ENCODE measurements around the gene USP30. TPM values are rescaled to one million over a fixed set of nuclear protein-coding genes. Genes with fewer than 3 reads are reported as not detected.

The USP30 gene
- total RNA-seq, 1 donor from 2014 or later: 15.5 TPM

- peaks cover 0 to 27% of the 10 kb centered on the region in 2 donors for H3K36me3 ChIP-seq
- no peaks in the 10 kb centered on the region for H3K9me3 ChIP-seq
- H3K4me1 ChIP-seq: peaks cover 10% of the 10 kb centered on the region
- no peaks in the 10 kb centered on the region for H3K27me3 ChIP-seq
- no peak for DNase-seq (ENCODE audit: extremely low spot score in 2 of 2)
- intact Hi-C loops (cut with DNase I): no loop called here
- TF ChIP-seq CTCF (IDR thresholded peaks at IDR 0.05): no peak
- no peak for TF ChIP-seq POLR2A (IDR thresholded peaks at IDR 0.05)
- no peak for TF ChIP-seq POLR2AphosphoS5 (IDR thresholded peaks at IDR 0.05; ENCODE audit: insufficient read depth in 1 of 2, low read depth in 1 of 2)
- H3K27ac ChIP-seq: no peak overlapping the region
- H3K4me3 ChIP-seq: no peak overlapping the region
These were observed 6.4 kb downstream of the USP30 start for GRCh38 chr12:109058773-109059172.

- intact Hi-C loops (cut with DNase I): no loop called here
- DNase-seq (ENCODE audit: extremely low spot score in 2 of 2): no peak
- H3K27me3 ChIP-seq: no peaks in the 10 kb centered on the region
These were observed 11.8 kb downstream of the USP30 start for GRCh38 chr12:109064143-109064542.

GRCh38 chr12:109065154-109065852 is 12.9 kb downstream of the USP30 start:
- no peaks in the 10 kb centered on the region for H3K27me3 ChIP-seq
- no peak overlapping the region for H3K27ac ChIP-seq
- DNase-seq (ENCODE audit: extremely low spot score in 2 of 2): no peak
- H3K4me1 ChIP-seq: no peaks in the 10 kb centered on the region
- H3K4me3 ChIP-seq: no peak overlapping the region
- intact Hi-C loops (cut with DNase I): no loop called here
- peaks cover 2 to 32% of the 10 kb centered on the region in 2 donors for H3K36me3 ChIP-seq
- H3K9me3 ChIP-seq: no peaks in the 10 kb centered on the region
- no peak for TF ChIP-seq POLR2AphosphoS5 (IDR thresholded peaks at IDR 0.05; ENCODE audit: insufficient read depth in 1 of 2, low read depth in 1 of 2)
- no peak for TF ChIP-seq POLR2A (IDR thresholded peaks at IDR 0.05)
- no peak for TF ChIP-seq CTCF (IDR thresholded peaks at IDR 0.05)

More at GRCh38 chr12:109064143-109064542, 11.8 kb downstream of the USP30 start:
- TF ChIP-seq CTCF (IDR thresholded peaks at IDR 0.05) (no peak), POLR2AphosphoS5 (IDR thresholded peaks at IDR 0.05; ENCODE audit: insufficient read depth in 1 of 2, low read depth in 1 of 2) (no peak), POLR2A (IDR thresholded peaks at IDR 0.05) (no peak)
- no peaks in the 10 kb centered on the region for H3K4me1 ChIP-seq
- no peak overlapping the region for H3K27ac ChIP-seq
- peaks cover 2 to 33% of the 10 kb centered on the region in 2 donors for H3K36me3 ChIP-seq
- no peaks in the 10 kb centered on the region for H3K9me3 ChIP-seq
- no peak overlapping the region for H3K4me3 ChIP-seq

GRCh38 chr12:109065853-109066193 is 13.4 kb downstream of the USP30 start:
- DNase-seq (ENCODE audit: extremely low spot score in 2 of 2): no peak
- Histone ChIP-seq H3K4me3 (no peak overlapping the region), H3K27me3 (no peaks in the 10 kb centered on the region), H3K27ac (no peak overlapping the region), H3K36me3 (peaks cover 2 to 33% of the 10 kb centered on the region in 2 donors), H3K4me1 (no peaks in the 10 kb centered on the region), H3K9me3 (no peaks in the 10 kb centered on the region)
- TF ChIP-seq POLR2A (IDR thresholded peaks at IDR 0.05) (no peak), POLR2AphosphoS5 (IDR thresholded peaks at IDR 0.05; ENCODE audit: insufficient read depth in 1 of 2, low read depth in 1 of 2) (no peak), CTCF (IDR thresholded peaks at IDR 0.05) (no peak)
- intact Hi-C loops (cut with DNase I): no loop called here

All from vagina (tissue), 2 donors.